ENCODE measurements around the gene IRF2BP2. TPM values are rescaled to one million over a fixed set of nuclear protein-coding genes. Genes with fewer than 3 reads are reported as not detected.

Gene IRF2BP2
- total RNA-seq, 1 donor from 2014 or later, result 55.6 TPM

DNA sequence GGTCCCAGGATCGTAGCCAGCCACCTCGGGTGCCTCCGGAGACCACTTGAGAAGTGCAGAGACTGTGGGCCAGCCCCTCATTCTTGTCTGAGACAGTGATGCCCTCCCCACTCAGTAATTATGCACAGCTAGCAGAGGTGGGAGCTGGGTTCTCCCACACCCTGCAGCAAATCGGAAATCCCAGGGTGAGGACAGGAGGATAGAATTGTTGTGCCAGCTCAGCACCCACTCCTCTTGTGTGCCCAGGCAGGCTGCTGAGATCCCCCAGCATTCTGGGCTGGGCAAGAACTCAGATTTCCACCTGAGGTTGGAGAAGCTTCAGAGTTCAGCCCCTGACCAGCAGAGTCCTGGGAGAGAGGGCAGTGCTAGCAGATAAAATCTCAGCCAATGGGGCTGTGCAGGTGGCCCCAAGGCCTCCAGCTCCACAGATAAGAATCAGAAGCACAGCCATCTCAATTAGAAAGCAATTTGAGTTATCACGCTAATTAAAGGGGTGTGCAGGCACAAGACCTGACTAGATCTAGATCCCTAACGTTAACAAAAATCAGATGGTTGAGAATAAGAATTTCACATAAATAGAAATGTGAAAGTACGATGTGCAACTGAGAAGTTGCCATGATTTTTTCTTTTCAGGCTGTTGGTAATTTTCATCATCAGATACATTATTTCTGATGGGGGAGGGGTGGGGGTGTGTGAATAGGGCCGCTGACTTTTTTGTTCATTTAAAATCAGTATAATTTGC lies 45.5 kb upstream of the IRF2BP2 start:
- DNase-seq (ENCODE audit: low read depth, low spot score), result no peak
- TF ChIP-seq, protein P1, sequence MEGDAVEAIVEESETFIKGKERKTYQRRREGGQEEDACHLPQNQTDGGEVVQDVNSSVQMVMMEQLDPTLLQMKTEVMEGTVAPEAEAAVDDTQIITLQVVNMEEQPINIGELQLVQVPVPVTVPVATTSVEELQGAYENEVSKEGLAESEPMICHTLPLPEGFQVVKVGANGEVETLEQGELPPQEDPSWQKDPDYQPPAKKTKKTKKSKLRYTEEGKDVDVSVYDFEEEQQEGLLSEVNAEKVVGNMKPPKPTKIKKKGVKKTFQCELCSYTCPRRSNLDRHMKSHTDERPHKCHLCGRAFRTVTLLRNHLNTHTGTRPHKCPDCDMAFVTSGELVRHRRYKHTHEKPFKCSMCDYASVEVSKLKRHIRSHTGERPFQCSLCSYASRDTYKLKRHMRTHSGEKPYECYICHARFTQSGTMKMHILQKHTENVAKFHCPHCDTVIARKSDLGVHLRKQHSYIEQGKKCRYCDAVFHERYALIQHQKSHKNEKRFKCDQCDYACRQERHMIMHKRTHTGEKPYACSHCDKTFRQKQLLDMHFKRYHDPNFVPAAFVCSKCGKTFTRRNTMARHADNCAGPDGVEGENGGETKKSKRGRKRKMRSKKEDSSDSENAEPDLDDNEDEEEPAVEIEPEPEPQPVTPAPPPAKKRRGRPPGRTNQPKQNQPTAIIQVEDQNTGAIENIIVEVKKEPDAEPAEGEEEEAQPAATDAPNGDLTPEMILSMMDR (conservative IDR thresholded peaks at IDR 0.05), result no peak
- H3K4me3 Mint-ChIP-seq, result no peak overlapping the region
- no peak overlapping the region for H3K27ac Mint-ChIP-seq (ENCODE audit: unreplicated experiment)
- H3K27me3 Mint-ChIP-seq (ENCODE audit: low read depth), result no peaks in the 10 kb centered on the region
- no peaks in the 10 kb centered on the region for H3K36me3 Mint-ChIP-seq (ENCODE audit: low read depth)
- H3K9me3 Mint-ChIP-seq, result no peaks in the 10 kb centered on the region
- H3K4me1 Mint-ChIP-seq, result peaks cover 16% of the 10 kb centered on the region

DNA sequence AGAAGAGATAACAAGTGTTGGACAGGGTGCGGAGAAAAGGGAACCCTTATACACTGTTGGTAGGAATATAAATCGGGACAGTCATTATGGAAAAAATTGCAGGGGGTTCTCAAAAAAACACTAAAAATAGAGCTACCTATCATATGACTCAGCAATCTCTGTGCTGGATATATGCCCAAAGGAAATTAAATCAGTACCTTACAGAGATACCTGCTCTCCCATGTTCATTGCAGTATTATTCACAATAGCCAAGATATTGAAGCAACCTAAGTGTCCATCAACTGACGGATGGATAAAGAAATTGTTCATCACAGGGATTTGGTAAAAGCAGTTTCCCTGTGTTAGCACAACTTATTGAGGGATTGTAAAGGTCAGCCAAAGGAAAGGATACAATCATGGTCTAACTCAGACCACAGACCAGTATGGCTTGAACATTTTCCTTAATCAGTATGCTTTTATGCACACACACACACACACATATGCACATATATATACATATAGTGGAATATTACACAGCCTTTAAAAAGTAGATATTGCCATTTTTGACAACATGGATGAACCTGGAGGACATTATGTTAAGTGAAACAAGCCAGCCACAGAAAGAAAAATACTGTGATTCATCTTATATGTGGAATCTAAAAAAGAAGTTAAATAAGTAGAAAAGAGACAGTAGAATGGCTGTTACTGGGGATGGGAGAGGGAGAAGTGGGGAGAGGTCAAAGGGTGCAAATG lies 44.2 kb upstream of the IRF2BP2 start:
- H3K9me3 Mint-ChIP-seq, result peaks cover 4% of the 10 kb centered on the region
- DNase-seq (ENCODE audit: low read depth, low spot score), result no peak
- H3K4me1 Mint-ChIP-seq, result peaks cover 16% of the 10 kb centered on the region
- no peak overlapping the region for H3K4me3 Mint-ChIP-seq
- H3K27ac Mint-ChIP-seq (ENCODE audit: unreplicated experiment), result no peak overlapping the region
- H3K36me3 Mint-ChIP-seq (ENCODE audit: low read depth), result no peaks in the 10 kb centered on the region
- TF ChIP-seq, protein P1 (conservative IDR thresholded peaks at IDR 0.05), result no peak
- no peaks in the 10 kb centered on the region for H3K27me3 Mint-ChIP-seq (ENCODE audit: low read depth)

DNA sequence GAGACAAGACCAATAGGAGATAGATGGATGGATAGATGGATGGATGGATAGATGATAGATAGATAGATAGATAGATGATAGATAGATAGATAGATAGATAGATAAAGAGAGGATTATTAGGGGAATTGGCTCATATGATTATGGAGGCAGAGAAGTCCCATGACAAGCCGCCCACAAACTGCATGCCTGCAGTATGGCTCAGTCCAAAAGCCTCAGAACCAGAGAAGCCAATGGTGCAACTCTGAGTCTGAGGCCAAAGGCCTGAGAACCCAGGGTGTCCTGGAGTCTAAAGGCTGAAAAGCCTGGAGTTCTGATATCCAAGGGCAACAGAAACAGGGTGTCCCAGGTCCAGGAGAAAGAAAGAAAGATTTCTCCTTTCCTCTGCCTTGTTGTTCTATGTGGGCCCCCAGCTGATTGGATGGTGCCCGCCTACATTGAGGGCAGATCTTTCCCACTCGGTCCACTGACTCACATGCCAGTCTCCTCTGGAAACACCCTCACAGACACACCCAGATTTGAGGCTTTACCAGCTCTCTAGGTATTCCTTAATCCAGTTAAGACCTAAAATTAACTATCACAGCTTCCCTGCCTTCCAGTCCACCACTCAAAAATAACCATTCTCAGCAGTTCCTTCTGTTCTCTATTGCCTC lies 39.6 kb upstream of the IRF2BP2 start:
- Mint-ChIP-seq H3K4me1 (no peaks in the 10 kb centered on the region), H3K4me3 (no peak overlapping the region), H3K36me3 (ENCODE audit: low read depth) (no peaks in the 10 kb centered on the region), H3K27me3 (ENCODE audit: low read depth) (no peaks in the 10 kb centered on the region), H3K27ac (ENCODE audit: unreplicated experiment) (no peak overlapping the region), H3K9me3 (peaks cover 10% of the 10 kb centered on the region)
- TF ChIP-seq, protein P1 (conservative IDR thresholded peaks at IDR 0.05), result no peak
- no peak for DNase-seq (ENCODE audit: low read depth, low spot score)

DNA sequence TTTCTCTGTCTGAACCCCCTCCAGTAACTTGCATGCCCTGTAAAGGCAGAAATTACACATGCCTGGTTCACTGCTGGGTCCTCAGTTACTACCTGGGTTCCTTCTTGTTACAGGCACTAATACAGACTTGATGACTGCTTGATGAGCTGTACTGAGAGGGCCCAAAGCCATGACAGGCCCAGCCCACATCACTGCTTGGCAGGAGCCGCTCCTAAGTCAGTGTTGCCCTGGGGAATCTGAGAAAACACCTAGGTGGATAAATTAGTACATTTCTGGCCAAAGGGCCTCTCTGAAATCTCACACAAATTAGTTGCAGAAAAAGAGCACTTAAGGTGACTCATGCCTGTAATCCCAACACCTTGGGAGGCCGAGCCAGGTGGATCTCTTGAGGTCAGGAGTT lies 37.8 kb upstream of the IRF2BP2 start:
- Mint-ChIP-seq H3K27ac (ENCODE audit: unreplicated experiment) (no peak overlapping the region), H3K9me3 (peaks cover 10% of the 10 kb centered on the region), H3K4me1 (no peaks in the 10 kb centered on the region), H3K27me3 (ENCODE audit: low read depth) (no peaks in the 10 kb centered on the region), H3K4me3 (no peak overlapping the region), H3K36me3 (ENCODE audit: low read depth) (no peaks in the 10 kb centered on the region)
- no peak for DNase-seq (ENCODE audit: low read depth, low spot score)
- TF ChIP-seq, protein P1 (conservative IDR thresholded peaks at IDR 0.05), result no peak

DNA sequence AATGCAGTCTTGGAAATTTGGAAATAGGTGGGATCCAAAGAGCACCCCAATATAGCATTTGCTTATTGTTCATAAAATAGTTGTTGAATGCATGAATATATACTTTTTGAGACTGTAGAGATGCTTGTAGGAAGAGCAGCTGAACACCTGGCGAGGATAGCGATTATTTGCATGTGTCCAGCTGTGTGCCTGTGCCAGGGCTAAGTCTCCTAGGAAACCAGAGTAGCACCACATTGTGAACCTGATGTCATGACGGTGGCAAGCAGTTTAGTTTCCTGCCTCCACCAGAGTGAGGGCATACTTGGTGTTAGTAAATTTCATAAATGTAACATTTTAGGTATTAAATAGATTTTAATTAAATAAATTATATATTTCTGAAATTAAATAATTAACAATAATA lies 37.3 kb upstream of the IRF2BP2 start:
- peaks cover 10% of the 10 kb centered on the region for H3K9me3 Mint-ChIP-seq
- no peak for DNase-seq (ENCODE audit: low read depth, low spot score)
- H3K4me1 Mint-ChIP-seq, result no peaks in the 10 kb centered on the region
- TF ChIP-seq, protein P1 (conservative IDR thresholded peaks at IDR 0.05), result no peak
- H3K27ac Mint-ChIP-seq (ENCODE audit: unreplicated experiment), result no peak overlapping the region
- H3K4me3 Mint-ChIP-seq, result no peak overlapping the region
- no peaks in the 10 kb centered on the region for H3K27me3 Mint-ChIP-seq (ENCODE audit: low read depth)
- no peaks in the 10 kb centered on the region for H3K36me3 Mint-ChIP-seq (ENCODE audit: low read depth)

Data from neural crest cell (in vitro differentiated cells).